Measurements from ENCODE around the gene ANKRD42. TPM values are rescaled to one million over a fixed set of nuclear protein-coding genes. Genes with fewer than 3 reads are reported as not detected.

The ANKRD42 gene
- total RNA-seq, 2 donors from 2014 or later: 8.0 to 8.2 TPM

- TF ChIP-seq CTCF (IDR thresholded peaks at IDR 0.05): no peak
- intact Hi-C loops (cut with DNase I): no loop called here
- Histone ChIP-seq H3K9me3 (no peaks in the 10 kb centered on the region), H3K9ac (ENCODE audit: low read depth in 2 of 2, low read length in 2 of 2) (no peak overlapping the region), H3K4me1 (no peaks in the 10 kb centered on the region), H3K27ac (no peak overlapping the region), H3K27me3 (no peaks in the 10 kb centered on the region), H3K36me3 (no peaks in the 10 kb centered on the region), H3K4me3 (no peak overlapping the region)
- no peak for DNase-seq
These were observed 79.1 kb downstream of the ANKRD42 start for GRCh38 chr11:83272627-83273026.

GRCh38 chr11:83275888-83276641 is 82.6 kb downstream of the ANKRD42 start:
- no peak overlapping the region for H3K9ac ChIP-seq (ENCODE audit: low read depth in 2 of 2, low read length in 2 of 2)
- no peaks in the 10 kb centered on the region for H3K36me3 ChIP-seq
- intact Hi-C loops (cut with DNase I): no loop called here
- H3K27ac ChIP-seq: no peak overlapping the region
- H3K9me3 ChIP-seq: no peaks in the 10 kb centered on the region
- H3K4me3 ChIP-seq: no peak overlapping the region
- no peaks in the 10 kb centered on the region for H3K27me3 ChIP-seq
- no peak for DNase-seq
- H3K4me1 ChIP-seq: no peaks in the 10 kb centered on the region
- TF ChIP-seq CTCF (IDR thresholded peaks at IDR 0.05): no peak

DNA sequence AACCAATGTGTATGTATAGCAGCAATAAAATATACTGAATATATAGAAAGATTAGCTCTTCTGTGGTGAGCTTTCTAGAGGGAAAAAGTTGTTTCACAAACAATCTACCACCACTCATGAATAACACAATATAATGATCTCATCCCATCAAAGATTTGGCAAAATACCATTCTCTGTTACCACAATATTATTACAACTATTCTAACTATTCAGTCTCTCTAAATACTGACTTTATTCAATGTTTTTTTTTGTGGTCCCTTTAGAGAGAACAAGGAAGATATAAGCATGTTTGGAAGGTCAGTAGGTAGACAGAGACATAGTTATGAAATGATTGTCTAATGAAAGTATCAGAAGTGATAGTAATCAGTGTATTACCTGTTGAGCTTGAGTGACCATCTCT is 84.8 kb downstream of the ANKRD42 start:
- intact Hi-C loops (cut with DNase I): no loop called here
- DNase-seq: no peak
- Histone ChIP-seq H3K27ac (no peak overlapping the region), H3K36me3 (no peaks in the 10 kb centered on the region), H3K27me3 (no peaks in the 10 kb centered on the region), H3K4me1 (no peaks in the 10 kb centered on the region), H3K9me3 (no peaks in the 10 kb centered on the region), H3K9ac (ENCODE audit: low read depth in 2 of 2, low read length in 2 of 2) (no peak overlapping the region), H3K4me3 (no peak overlapping the region)
- TF ChIP-seq CTCF (IDR thresholded peaks at IDR 0.05): no peak

DNA sequence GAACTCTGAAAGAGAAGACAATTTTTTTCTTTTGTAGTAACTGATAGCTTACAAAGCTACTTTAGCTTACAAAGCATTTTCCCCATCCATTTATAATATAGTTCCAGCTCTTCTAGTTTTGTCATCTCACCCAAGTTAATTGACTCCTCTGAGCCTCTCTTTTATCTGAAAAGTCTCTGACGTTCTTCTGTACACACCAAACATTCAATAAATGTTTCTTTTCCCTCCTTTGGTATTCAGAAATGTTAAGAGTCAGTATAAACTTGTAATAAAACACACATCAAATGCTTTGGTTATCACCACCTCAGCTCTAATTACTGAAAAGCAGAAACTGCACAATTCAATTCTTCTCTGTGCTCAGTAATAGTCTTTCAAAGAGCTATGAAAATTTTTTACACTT is 86.7 kb downstream of the ANKRD42 start:
- no peak overlapping the region for H3K27ac ChIP-seq
- H3K4me1 ChIP-seq: no peaks in the 10 kb centered on the region
- intact Hi-C loops (cut with DNase I): loop anchor here (10.0 kb wide), 1 partner anchor 185 kb away; no protein-coding TSS in a partner anchor
- no peak for TF ChIP-seq CTCF (IDR thresholded peaks at IDR 0.05)
- H3K9ac ChIP-seq (ENCODE audit: low read depth in 2 of 2, low read length in 2 of 2): no peak overlapping the region
- no peaks in the 10 kb centered on the region for H3K36me3 ChIP-seq
- no peak for DNase-seq
- no peak overlapping the region for H3K4me3 ChIP-seq
- H3K27me3 ChIP-seq: no peaks in the 10 kb centered on the region
- no peaks in the 10 kb centered on the region for H3K9me3 ChIP-seq

DNA sequence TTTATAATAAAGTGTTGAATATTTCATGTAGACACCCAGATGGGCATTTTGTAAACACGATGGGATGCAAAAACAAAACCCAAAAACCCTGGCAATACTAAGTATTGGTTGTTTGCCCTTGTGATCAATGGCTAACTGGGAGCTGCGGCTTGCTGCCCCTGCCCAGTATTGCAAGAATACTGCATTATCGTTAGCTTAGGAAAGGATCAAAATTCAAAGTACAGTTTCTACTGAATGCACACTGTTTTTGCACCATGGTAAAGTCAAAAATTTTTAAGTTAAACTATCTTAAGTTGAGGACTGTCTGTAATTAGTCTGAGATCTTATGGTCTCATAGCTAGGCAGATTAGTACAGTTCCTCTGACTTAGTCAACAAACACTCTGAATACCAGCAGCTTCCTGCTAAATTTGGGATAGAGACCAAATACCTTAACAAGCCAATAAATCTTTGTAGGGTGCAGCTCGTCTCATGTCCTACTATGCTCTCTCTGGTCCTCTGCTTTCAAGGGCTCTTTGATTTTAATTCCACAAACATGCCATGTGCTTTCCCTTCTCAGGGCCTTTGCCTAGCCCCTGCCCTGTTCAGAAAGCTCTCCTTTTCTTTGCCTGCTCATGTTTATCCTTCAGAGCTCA is 88.7 kb downstream of the ANKRD42 start:
- TF ChIP-seq CTCF (IDR thresholded peaks at IDR 0.05): no peak
- Histone ChIP-seq H3K9ac (ENCODE audit: low read depth in 2 of 2, low read length in 2 of 2) (no peak overlapping the region), H3K36me3 (no peaks in the 10 kb centered on the region), H3K27me3 (no peaks in the 10 kb centered on the region), H3K4me3 (no peak overlapping the region), H3K9me3 (no peaks in the 10 kb centered on the region), H3K4me1 (no peaks in the 10 kb centered on the region), H3K27ac (no peak overlapping the region)
- intact Hi-C loops (cut with DNase I): loop anchor here (10.0 kb wide), 1 partner anchor 187 kb away; no protein-coding TSS in a partner anchor
- DNase-seq: no peak

Measured in colonic mucosa (tissue), 4 donors.